ENCODE results near the gene LMOD1.
"Not testable (repeated sequence)": the region's sequence is repeated elsewhere in the genome, so short reads cannot be mapped to it uniquely, and the experiment has no call there.

Gene LMOD1

GRCh38 chr1:201945863-201946223 is 505 bp downstream of the LMOD1 start:
- DNase-seq: no peak

- no peak for DNase-seq
Observed at GRCh38 chr1:201945157-201945556, 1.2 kb downstream of the LMOD1 start.

DNA sequence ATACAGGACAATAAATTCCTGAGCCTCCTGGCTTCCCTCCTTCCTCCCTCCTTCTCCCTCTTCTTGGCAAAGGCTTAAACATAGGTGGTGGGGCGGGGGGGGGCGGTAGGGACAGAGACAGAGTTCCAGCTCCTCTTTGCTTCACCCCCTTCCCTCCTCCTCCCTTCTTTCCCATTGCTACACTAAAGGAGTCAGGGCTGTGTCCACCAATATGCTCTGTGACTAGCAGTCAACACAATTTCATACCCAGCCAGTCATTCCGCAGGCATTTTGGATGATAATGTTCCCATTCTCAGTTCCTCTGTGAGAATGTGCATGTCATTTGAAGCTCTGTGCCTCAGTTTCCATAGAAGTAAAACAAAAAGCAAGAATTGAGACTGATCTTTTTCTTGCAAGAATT is 1.7 kb downstream of the LMOD1 start:
- DNase-seq: no peak

DNA sequence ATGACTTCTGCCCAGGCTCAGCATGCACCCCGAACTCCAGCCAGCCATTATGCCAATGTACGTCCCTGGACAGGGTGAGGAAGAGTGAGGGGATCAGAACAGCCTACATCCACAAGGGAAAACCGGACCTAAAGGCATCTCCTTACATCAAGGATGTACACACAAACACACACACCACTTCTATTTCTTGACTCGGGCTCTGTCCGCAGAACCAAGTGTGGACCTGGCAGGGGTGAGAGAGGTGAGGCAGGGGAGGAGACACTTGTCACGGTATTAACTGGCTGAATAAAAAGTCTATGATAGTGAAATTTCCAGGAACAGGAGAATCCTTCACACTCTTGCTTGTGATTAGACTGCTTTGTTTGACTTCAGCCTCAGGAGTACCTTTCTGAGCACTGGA is 2.3 kb downstream of the LMOD1 start:
- DNase-seq: no peak

GRCh38 chr1:201942129-201942495 is 4.2 kb downstream of the LMOD1 start:
- DNase-seq: no peak

DNA sequence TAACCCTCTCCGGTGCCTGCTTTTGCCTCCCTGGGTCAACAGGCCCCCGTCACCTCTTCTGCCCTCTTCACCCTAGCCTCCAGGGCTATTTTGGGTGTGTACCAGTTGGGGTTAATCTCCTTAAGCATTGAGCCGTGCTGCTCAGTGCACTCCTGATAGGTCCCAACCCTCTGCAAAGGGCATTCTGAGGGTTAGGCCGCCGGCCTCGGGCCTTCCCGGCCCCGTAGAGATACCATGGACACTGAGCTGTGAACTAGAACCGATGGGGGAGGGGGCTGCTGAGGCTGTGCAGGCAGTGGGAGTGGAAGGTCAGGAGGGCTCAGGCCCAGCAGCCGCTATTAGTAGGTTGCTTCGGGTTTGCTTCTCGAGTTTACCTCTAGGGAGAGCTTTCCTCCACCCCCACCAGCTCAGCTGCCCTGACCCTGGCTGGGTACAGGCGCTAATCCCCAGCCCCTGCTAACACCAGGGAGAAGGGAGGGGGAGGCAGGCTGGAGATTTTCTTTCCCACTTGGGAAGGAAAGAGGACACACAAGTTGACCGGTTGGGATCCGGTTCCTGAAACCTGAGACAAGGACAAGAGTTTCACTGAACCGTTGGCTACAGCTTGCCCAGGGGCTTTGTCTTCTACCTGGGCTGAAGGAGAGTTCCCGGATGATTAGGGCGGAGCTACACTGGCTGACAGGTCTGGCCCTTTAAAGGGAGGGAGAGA is 4.8 kb downstream of the LMOD1 start:
- DNase-seq: no peak

GRCh38 chr1:201940316-201940715 is 6.0 kb downstream of the LMOD1 start:
- not testable (repeated sequence) for DNase-seq

- DNase-seq: no peak
Observed at GRCh38 chr1:201939574-201939973, 6.8 kb downstream of the LMOD1 start.

DNA sequence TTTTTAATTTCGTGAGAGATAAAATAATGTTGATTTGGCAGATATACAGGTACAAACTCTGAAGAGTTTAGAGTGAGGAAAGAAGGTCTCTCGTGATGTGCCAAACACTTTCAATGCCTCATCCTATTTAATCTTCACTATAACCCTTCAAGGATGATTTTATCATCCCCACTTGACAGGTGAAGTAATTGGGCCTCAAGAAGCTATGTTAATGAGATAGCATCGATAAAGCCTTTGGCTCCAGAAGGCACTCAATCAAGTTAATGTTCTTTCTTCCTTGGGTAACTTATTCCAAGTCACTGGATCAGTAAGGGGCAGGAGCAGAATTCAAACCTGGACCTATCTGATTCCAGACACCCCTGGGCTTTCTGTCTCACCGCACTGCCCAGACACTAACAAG is 7.2 kb downstream of the LMOD1 start:
- DNase-seq: no peak

- DNase-seq: no peak
Observed at GRCh38 chr1:201938440-201939035, 7.8 kb downstream of the LMOD1 start.

GRCh38 chr1:201937624-201938213 is 8.6 kb downstream of the LMOD1 start:
- DNase-seq: no peak

DNA sequence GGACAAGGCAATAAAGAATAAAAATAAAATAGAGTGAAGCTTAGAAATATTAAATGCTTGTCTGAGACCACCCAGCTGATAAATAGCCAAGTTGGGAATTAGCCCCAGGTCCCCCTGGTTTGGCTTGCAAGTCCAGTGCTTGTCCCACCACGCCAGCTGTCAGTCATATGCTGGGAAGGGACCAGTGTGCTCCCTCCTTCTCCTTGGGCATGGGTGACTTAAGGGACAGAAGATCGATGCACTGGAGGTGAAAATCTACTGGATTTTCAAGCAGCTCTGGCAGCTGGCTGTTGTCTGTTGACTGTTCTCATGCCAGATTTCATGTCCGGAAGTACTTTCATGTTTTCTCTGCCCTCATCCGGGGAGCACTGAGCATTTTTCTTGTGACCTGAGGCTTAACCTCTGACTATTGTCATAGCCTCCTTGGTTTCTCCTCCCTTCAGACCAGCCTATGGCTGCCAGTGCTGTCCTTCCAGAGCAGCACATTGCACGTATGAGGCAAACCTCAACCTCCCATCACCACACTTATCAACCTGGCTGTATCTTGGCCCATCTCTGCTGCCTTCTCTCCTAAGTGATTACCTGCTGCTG is 12.4 kb downstream of the LMOD1 start:
- no peak for DNase-seq

GRCh38 chr1:201930803-201931202 is 15.5 kb downstream of the LMOD1 start:
- no peak for DNase-seq

DNA sequence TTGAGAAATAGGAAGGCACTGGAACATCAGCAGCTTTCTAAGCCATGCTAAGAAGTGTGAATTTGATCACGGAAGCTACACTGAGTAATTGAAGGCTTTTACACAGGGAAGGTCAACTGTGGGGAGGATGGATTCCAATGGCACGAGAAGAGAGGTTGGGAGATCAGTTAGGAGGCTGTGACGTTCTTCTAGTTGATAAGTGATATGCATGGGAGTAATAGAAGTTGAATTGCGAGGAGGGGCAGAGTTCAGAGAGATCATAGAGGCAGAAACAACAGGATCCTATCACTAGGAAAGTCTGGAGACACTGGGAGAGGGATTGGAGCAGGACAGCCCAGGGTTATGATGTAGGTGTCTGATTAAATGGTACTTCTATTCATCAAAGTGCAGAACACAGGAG is 16.2 kb downstream of the LMOD1 start:
- no peak for DNase-seq

GRCh38 chr1:201928266-201928665 is 18.1 kb downstream of the LMOD1 start:
- no peak for DNase-seq

DNA sequence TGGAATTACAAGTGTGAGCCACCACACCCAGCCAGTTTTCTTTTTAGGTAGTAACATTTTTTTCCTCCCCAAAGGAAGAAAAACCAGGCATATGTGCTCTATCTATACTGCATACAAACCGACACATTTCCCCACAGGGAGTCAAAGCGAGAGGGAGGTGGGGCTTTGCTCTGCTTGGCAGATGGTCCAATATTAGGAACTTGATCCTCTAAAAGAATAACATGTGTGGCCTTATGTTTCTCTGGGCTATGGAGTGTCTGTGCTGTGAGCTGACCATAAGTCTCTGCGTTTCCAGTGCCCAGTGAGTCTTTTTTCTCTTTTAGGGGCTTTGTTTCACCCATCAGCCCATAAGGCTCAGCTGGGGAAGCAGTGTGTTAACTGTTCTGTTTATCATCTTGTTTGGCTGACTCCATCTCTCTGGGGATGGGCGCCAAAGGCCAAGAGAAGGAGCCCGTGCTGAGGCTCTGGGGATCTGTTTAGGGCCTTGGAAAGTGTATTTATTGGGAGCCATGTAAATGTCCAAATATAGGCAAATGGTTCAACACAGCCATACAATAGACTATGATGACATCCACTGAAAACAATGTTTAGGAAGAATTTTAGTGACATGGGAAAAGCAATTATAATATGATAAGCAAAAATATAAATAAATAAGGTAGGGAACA is 20.2 kb downstream of the LMOD1 start:
- DNase-seq: no peak

DNA sequence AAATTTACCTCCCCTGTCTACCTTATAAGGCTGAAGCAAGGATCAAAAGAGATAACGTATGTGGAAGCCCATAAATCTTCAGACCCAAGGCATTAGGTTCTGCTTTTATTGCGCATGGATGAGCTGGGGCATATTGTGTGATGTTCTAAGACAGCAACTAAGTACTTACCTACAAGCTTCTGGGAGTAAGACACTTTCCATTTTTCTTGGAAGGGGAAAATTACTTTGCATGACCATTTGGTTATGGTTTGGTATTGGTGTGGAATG is 21.1 kb downstream of the LMOD1 start:
- no peak for DNase-seq

- no peak for DNase-seq
Observed at GRCh38 chr1:201921952-201922558, 24.3 kb downstream of the LMOD1 start.

DNA sequence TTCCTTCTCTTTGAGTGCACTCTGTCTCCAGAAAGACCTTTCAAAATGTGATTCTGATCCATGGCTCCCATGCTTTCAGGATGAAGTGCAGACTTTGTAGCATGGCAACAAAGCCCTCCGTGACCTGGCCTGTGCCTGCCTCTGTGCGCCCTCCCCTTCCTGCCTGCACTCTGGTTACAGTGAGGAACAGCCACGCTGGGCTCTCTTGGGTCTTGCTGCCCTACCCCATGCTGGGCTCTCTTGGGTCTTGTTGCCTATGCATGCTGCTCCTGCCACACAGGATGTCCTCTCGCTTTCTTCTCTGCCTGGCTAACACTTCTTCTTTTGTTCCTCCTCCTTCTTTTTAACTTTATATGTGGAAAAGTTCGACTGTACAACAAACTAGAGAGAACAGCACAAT is 28.0 kb downstream of the LMOD1 start:
- DNase-seq: no peak

- DNase-seq: no peak
Observed at GRCh38 chr1:201917362-201918033, 28.9 kb downstream of the LMOD1 start.

DNA sequence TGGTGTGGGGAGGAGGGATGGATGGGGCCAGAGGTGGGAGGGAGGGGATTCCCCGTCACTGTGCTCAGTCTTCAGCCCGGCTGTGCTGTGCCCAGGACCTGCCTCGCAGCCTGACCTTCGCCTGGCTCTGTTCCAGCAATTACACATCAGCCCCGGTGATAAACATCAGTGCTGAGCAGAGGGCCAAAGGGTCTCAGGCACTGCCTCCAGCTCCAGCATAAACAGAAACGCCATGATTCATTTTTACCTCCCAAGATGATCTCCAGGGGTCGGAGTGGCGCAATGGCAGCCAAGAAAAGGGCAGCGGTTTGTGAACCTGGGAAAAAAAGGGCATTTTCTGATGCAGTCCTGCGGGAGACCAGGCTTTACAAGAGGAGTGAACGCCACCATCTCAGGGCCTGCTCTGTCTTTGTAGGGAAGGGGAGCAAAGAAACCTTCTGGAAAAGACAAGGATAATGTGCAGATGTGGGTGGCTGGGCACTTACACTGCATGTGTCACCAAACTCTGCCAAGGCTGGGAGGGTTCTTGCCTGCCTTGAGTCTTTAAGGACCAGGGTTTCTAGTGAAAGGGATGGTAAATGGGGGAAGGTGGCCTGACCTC is 29.6 kb downstream of the LMOD1 start:
- no peak for DNase-seq

DNA sequence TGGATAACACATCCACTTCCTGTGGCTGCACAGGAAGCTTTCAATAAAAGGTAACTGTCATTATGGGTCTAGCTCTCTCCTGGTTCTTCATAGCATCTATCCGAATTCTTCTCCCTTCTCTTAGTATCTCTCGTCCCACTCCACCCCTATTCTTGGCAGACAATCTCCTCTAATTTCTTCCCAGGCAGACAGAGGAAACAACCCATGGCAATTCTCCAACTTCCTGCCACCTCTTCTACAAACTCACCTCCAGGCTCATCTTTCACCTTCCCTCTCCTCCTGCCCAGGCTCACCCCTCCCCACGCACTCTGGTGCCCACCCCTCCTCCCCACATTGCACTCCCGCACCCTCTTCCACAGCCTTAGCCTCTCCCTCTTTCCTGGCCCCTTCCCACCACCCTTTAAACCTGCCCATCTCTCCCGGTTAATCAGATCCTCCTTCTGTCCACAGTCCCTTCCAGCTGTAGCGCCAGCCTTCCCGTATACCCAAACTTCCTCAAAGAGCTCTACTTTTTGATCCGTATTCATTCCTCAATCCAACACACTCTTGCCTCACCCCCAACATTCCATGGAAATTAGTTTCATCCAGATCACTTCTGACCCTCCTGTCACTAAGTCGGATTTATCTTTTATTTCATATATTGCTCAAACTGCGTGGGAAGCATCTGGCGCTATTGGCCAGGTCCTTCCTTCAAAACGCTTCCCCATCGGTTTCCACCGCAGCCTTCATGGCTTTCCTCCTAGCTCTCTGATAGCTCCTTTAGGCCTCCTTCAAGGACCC is 31.7 kb downstream of the LMOD1 start:
- no peak for DNase-seq
